GM12878 (cell line): ENCODE data around the gene KIF5C. TPM values are rescaled to one million over a fixed set of nuclear protein-coding genes. Genes with fewer than 3 reads are reported as not detected.

Experiments used
- ATAC-seq: fragments of 200-7000 bp; cut with Tn5 transposase; 3 replicates; pipeline ENCODE4 v1.9.1; 2020; ENCODE audit warnings: mild to moderate bottlenecking, moderate library complexity
- BruUV-seq: library from RNA; stranded (reverse); fragments of 400-500 nt; replicated peaks from 2 replicates; lab custom pipeline; 2021; lab: Mats Ljungman, UMichigan
- CTCF ChIA-PET: fragments of 300-600 bp; sonication (Branson Sonifier 250); formaldehyde crosslinking; extraction: SDS; loops from one replicate; lab custom pipeline; 2021; ENCODE audit warnings: inconsistent platforms; lab: Yijun Ruan, JAX
- POLR2A ChIA-PET: fragments of 350-600 bp; formaldehyde crosslinking; extraction: SDS; loops from one replicate; lab custom pipeline; 2021; ENCODE audit warnings: inconsistent platforms; lab: Charles Lee
- RAD21 ChIA-PET: fragments of 300-600 bp; sonication (Branson Sonifier 250); formaldehyde crosslinking; loops from one replicate; lab custom pipeline; 2023; ENCODE audit warnings: antibody characterized with exemption; ENCODE audit not compliant: unreplicated experiment; lab: Charles Lee
- SMC1A ChIA-PET: fragments of 300-600 bp; sonication (Branson Sonifier 250); formaldehyde crosslinking; loops from one replicate; lab custom pipeline; 2023; ENCODE audit not compliant: unreplicated experiment, uncharacterized antibody; lab: Charles Lee
- DNase-seq: peaks from one replicate; pipeline ENCODE4 v3.0.0-alpha.2; 2011; ENCODE audit warnings: low read depth, low spot score
- FAIRE-seq: peaks from 3 replicates; lab custom pipeline; 2011; peaks lifted over from hg19 to GRCh38; lab: Jason Lieb, UNC
- H2AFZ ChIP-seq: 2 replicates; pipeline ENCODE4 v1.6.0; 2011; ENCODE audit warnings: low read depth, low read length, control low read depth; ENCODE audit not compliant: control insufficient read depth
- H3K27ac ChIP-seq: 2 replicates; pipeline ENCODE4 v1.5.1; 2011; ENCODE audit warnings: control low read depth; ENCODE audit not compliant: control insufficient read depth, insufficient read depth
- H3K27me3 ChIP-seq, 2 experiments: replicated peaks in 1 of 2; 2 replicates each; pipeline versions ENCODE4 v1.6.0 to v1.6.1; 2011; ENCODE audit warnings: low read length in 1 of 2; ENCODE audit not compliant: control insufficient read depth in 2 of 2, insufficient read depth in 2 of 2
- H3K36me3 ChIP-seq, 2 experiments: 2 replicates each; pipeline ENCODE4 v1.5.1; 2011; ENCODE audit warnings: low read length in 1 of 2; ENCODE audit not compliant: control insufficient read depth in 2 of 2, insufficient read depth in 2 of 2
- H3K4me1 ChIP-seq: 2 replicates; pipeline ENCODE4 v1.6.1; 2011; ENCODE audit warnings: mild to moderate bottlenecking, low read length, moderate library complexity, mixed read lengths; ENCODE audit not compliant: control insufficient read depth, insufficient read depth
- H3K4me2 ChIP-seq: 2 replicates; pipeline ENCODE4 v1.6.0; 2011; ENCODE audit warnings: control low read depth; ENCODE audit not compliant: control insufficient read depth, insufficient read depth
- H3K4me3 ChIP-seq: fragments of 200-600 bp; sonication (generic); 2 replicates; pipeline ENCODE4 v1.5.1; 2016
- H3K79me2 ChIP-seq: 2 replicates; pipeline ENCODE4 v1.6.0; 2011; ENCODE audit warnings: low read length; ENCODE audit not compliant: control insufficient read depth, insufficient read depth
- H3K9ac ChIP-seq: 2 replicates; pipeline ENCODE4 v1.8.0; 2011; ENCODE audit warnings: low read length, control low read depth, mixed read lengths; ENCODE audit not compliant: control insufficient read depth, insufficient read depth
- H3K9me3 ChIP-seq: replicated peaks from 3 replicates; pipeline ENCODE4 v1.5.1; 2011; ENCODE audit warnings: mild to moderate bottlenecking, low read length; ENCODE audit not compliant: control insufficient read depth, insufficient read depth
- H4K20me1 ChIP-seq: 2 replicates; pipeline ENCODE4 v1.6.0; 2011; ENCODE audit not compliant: control insufficient read depth, insufficient read depth
- ATF3 ChIP-seq: IDR thresholded peaks from 2 replicates; pipeline ENCODE4 v1.6.1; 2011; ENCODE audit warnings: low read depth, mild to moderate bottlenecking, low read length, moderate library complexity, borderline replicate concordance; ENCODE audit errors: extremely low read depth
- EZH2 ChIP-seq: IDR thresholded peaks from 2 replicates; pipeline ENCODE4 v1.6.1; 2012; ENCODE audit warnings: low read depth, mild to moderate bottlenecking, control low read depth, inconsistent platforms, low read length, borderline replicate concordance; ENCODE audit not compliant: control insufficient read depth
- MYC ChIP-seq: IDR thresholded peaks from 2 replicates; pipeline ENCODE4 v1.6.1; 2011; ENCODE audit warnings: mild to moderate bottlenecking, low read length, moderate library complexity, inconsistent platforms; ENCODE audit not compliant: insufficient read depth, insufficient replicate concordance, insufficient read length, severe bottlenecking
- NFXL1 ChIP-seq: fragments of 450-650 bp; IDR thresholded peaks from 2 replicates; pipeline ENCODE4 v1.6.1; 2017; ENCODE audit warnings: antibody characterized with exemption, mild to moderate bottlenecking, borderline replicate concordance
- RB1 ChIP-seq: fragments of 450-650 bp; formaldehyde crosslinking; IDR thresholded peaks from 2 replicates; pipeline ENCODE4 v1.6.1; 2017; ENCODE audit warnings: mild to moderate bottlenecking, borderline replicate concordance
- RELA ChIP-seq: fragments of 450-650 bp; IDR thresholded peaks from 2 replicates; pipeline ENCODE4 v1.8.0; 2014; ENCODE audit warnings: borderline replicate concordance; ENCODE audit not compliant: partially characterized antibody
- RELB ChIP-seq: fragments of 450-650 bp; IDR thresholded peaks from 2 replicates; pipeline ENCODE4 v1.6.1; 2017; ENCODE audit warnings: low read depth, mild to moderate bottlenecking, moderate library complexity
- RFX5 ChIP-seq: IDR thresholded peaks from 2 replicates; pipeline ENCODE4 v1.6.1; 2011; ENCODE audit warnings: low read depth, low read length, improper control_type of control experiment
- SMAD5 ChIP-seq: IDR thresholded peaks from 2 replicates; pipeline ENCODE4 v1.6.1; 2016; ENCODE audit warnings: antibody characterized with exemption, low read depth
- SP1 ChIP-seq: IDR thresholded peaks from one replicate; pipeline ENCODE4 v1.6.1; 2011; ENCODE audit warnings: low read depth, low read length
- SUZ12 ChIP-seq: fragments of 200-600 bp; sonication (generic); IDR thresholded peaks from one replicate; pipeline ENCODE4 v1.6.1; 2018; ENCODE audit warnings: antibody characterized with exemption, mild to moderate bottlenecking; ENCODE audit not compliant: unreplicated experiment
- ZNF24 ChIP-seq: fragments of 450-650 bp; IDR thresholded peaks from 2 replicates; pipeline ENCODE4 v1.6.1; 2017; ENCODE audit warnings: antibody characterized with exemption, mild to moderate bottlenecking
- ZNF384 ChIP-seq: IDR thresholded peaks from 2 replicates; pipeline ENCODE4 v1.6.1; 2012; ENCODE audit warnings: low read depth, mild to moderate bottlenecking, low read length, improper control_type of control experiment, borderline replicate concordance
- WGBS: methylation state at CpG from one replicate; pipeline ENCODE4 v1.1.6; 2016; ENCODE audit warnings: low lambda C conversion rate; ENCODE audit not compliant: insufficient replicate concordance, insufficient coverage; ENCODE audit errors: missing lambda C conversion rate; 5-methylcytosine and 5-hydroxymethylcytosine counted together
- in situ Hi-C: fragments of 300-500 bp; cut with MboI; formaldehyde crosslinking; loops from 9 replicates; pipeline ENCODE4 v1.14.3; 2018; ENCODE audit warnings: mixed read lengths
- intact Hi-C: fragments of 100-400 bp; cut with micrococcal nuclease; formaldehyde crosslinking; loops from one replicate; pipeline ENCODE4 v1.14.2; 2022; ENCODE audit not compliant: unreplicated experiment
- polyA plus RNA-seq, 11 experiments: library from polyadenylated mRNA; depleted of rRNA in 4 of 11; unstranded in 6 of 11; stranded (reverse) in 5 of 11; fragments of >200 nt; fragmentation: Nextera tagmentation in 4 of 11; fragmentation: Illumina TruSeq in 1 of 11; extraction: Ambion mirVana in 4 of 11; extraction: Trizol in 1 of 11; gene quantifications; 1 replicate in 1 of 11; 2 replicates in 10 of 11; pipeline versions ENCODE4 v1.2.1 to v1.2.3, GENCODE V29; 2011 to 2016; ENCODE audit warnings: inconsistent platforms in 2 of 11, missing spikeins in 2 of 11, low read depth in 1 of 11
- total RNA-seq, 4 experiments: library from RNA; depleted of rRNA in 3 of 4; stranded (reverse); fragments of >200 nt in 3 of 4; fragmentation: Illumina TruSeq in 1 of 4; extraction: Trizol in 1 of 4; gene quantifications; 2 replicates each; pipeline versions ENCODE4 v1.2.1 to v1.2.3, GENCODE V29; 2013 to 2021

Gene KIF5C
- total and polyA plus RNA-seq, 10 of the 15 experiments (the other 5 are each of a cell fraction or from before 2014, with no cell fraction given) = 0.08 to 0.49 (median 0.24) TPM

GRCh38 chr2:148988337-148988736, 113.3 kb downstream of the KIF5C start:
- WGBS = 0% methylated on average over 1 of the region's 1 CpG

More at GRCh38 chr2:148988337-148988736, 113.3 kb downstream of the KIF5C start:
- ATAC-seq = no peak
- Histone ChIP-seq H3K9me3 (no peaks in the 10 kb centered on the region), H3K4me3 (no peak overlapping the region), H3K27ac (no peak overlapping the region), H3K9ac (no peak overlapping the region), H3K27me3 (no peaks in the 10 kb centered on the region), H3K36me3 (no peaks in the 10 kb centered on the region), H3K4me2 (no peak overlapping the region), H3K79me2 (no peaks in the 10 kb centered on the region), H4K20me1 (no peaks in the 10 kb centered on the region), H3K4me1 (no peaks in the 10 kb centered on the region), H2AFZ (no peak overlapping the region)
- ChIA-PET CTCF (interaction anchor here (0.7 kb wide), 1 partner anchor 9 kb away, joined by 4 read pairs; no protein-coding TSS in a partner anchor), RAD21 (interaction anchor here (1.6 kb wide), 1 partner anchor 61 kb away, joined by 4 read pairs; no protein-coding TSS in a partner anchor), SMC1A (interaction anchor here (0.7 kb wide), 1 partner anchor 482 kb away, joined by 3 read pairs; no protein-coding TSS in a partner anchor), POLR2A (no interaction called here)
- intact Hi-C loops (no loop called here), in situ Hi-C loops (no loop called here)
- FAIRE-seq = no peak
- no TSS peak for BruUV-seq
- no peak for DNase-seq
- no peak for TF ChIP-seq ZNF24
- no peak for TF ChIP-seq ZNF384
- no peak for TF ChIP-seq RFX5
- no peak for TF ChIP-seq NFXL1
- no peak for TF ChIP-seq RELB
- no peak for TF ChIP-seq MYC
- TF ChIP-seq SP1 = no peak
- no peak for TF ChIP-seq SMAD5
- no peak for TF ChIP-seq EZH2
- no peak for TF ChIP-seq ATF3
- no peak for TF ChIP-seq RELA
- TF ChIP-seq RB1 = no peak
- no peak for TF ChIP-seq SUZ12
